Lower leg skin (tissue), 4 donors: Measurements from ENCODE around the gene CASS4. TPM values are rescaled to one million over a fixed set of nuclear protein-coding genes. Genes with fewer than 3 reads are reported as not detected.

Experiments
- DNase-seq, 2 donors: peaks; one replicate each; pipeline ENCODE4 v3.0.0-alpha.2; 2019; ENCODE audit warnings: low spot score in 2 of 2
- H3K4me3 ChIP-seq: fragments of 200-600 bp; sonication (generic); 2 replicates; pipeline ENCODE4 v1.5.1; 2017; ENCODE audit warnings: mild to moderate bottlenecking, low read depth; ENCODE audit not compliant: poor library complexity, severe bottlenecking
- POLR2A ChIP-seq, 2 donors: fragments of 450-650 bp; IDR thresholded peaks; one replicate each; pipeline ENCODE4 v1.6.1; 2016 to 2017; ENCODE audit warnings: antibody characterized with exemption in 2 of 2, mild to moderate bottlenecking in 1 of 2, moderate library complexity in 1 of 2
- WGBS, 2 donors: methylation state at CpG; one replicate each; pipeline ENCODE4 v1.1.5; 2018; 5-methylcytosine and 5-hydroxymethylcytosine counted together
- intact Hi-C: fragments of 100-400 bp; cut with DNase I; formaldehyde crosslinking; loops from one replicate; pipeline ENCODE4 v1.15.0; 2023; ENCODE audit warnings: low total_unique reads
- total RNA-seq, 4 donors: library from RNA; depleted of rRNA; stranded (reverse); fragments of >200 nt; gene quantifications; one replicate each; pipeline ENCODE4 v1.1.0, GENCODE V29; 2016
- TF ChIP-seq, protein P1 (sequence below), 3 donors: fragments of 450-650 bp; IDR thresholded peaks; one replicate each; pipeline ENCODE4 v1.5.1; 2016; ENCODE audit warnings: antibody characterized with exemption in 3 of 3, mild to moderate bottlenecking in 3 of 3, moderate library complexity in 2 of 3

CASS4 gene
- total RNA-seq, 4 donors from 2014 or later, result 0.61 to 2.9 (median 1.4) TPM

DNA sequence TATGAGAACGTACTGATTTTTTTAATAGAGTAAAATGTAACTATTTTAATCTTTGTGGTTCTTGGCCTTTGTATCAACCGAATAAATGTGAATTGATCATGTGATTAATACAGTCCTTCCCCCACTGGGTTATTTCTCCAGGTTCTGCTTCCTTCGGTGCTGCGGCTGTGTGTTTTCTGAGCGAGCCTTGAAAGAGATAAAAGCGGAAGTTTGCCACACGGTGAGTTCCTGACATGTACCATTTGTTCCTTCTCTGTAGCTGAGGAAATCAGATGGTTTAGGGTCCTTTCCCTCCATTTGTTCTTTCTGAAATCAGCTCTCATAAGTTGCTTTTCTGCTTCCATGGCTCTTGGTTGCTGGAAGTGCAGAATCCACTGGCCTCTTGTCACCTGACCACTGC, 71.9 kb downstream of the CASS4 start:
- H3K4me3 ChIP-seq, result no peak overlapping the region
- intact Hi-C loops, result no loop called here
- 83 to 85% methylated on average over 7 of the region's 7 CpGs for WGBS, 2 donors
- TF ChIP-seq, protein P1, sequence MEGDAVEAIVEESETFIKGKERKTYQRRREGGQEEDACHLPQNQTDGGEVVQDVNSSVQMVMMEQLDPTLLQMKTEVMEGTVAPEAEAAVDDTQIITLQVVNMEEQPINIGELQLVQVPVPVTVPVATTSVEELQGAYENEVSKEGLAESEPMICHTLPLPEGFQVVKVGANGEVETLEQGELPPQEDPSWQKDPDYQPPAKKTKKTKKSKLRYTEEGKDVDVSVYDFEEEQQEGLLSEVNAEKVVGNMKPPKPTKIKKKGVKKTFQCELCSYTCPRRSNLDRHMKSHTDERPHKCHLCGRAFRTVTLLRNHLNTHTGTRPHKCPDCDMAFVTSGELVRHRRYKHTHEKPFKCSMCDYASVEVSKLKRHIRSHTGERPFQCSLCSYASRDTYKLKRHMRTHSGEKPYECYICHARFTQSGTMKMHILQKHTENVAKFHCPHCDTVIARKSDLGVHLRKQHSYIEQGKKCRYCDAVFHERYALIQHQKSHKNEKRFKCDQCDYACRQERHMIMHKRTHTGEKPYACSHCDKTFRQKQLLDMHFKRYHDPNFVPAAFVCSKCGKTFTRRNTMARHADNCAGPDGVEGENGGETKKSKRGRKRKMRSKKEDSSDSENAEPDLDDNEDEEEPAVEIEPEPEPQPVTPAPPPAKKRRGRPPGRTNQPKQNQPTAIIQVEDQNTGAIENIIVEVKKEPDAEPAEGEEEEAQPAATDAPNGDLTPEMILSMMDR (IDR thresholded peaks at IDR 0.05), result no peak
- no peak for DNase-seq

DNA sequence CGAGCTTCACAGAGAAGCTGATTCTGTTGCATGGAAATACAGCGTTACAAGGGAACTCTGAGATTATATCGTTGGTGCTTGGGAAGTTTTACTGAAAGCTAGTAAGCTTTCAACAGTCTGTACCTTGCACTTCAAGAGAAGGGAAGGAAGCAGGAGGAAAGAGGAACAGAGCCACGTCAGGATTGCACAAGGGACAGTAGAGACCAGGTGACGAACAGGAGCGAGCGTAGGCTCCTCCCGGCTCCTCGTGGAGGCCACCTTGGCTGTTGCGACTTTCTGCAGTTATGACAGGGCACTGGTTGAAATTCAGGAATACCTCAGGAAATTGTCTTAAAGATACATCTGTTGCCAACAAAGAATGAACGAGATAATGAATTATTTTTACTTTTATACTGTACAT, 75.2 kb downstream of the CASS4 start:
- DNase-seq, result no peak
- TF ChIP-seq, protein P1 (IDR thresholded peaks at IDR 0.05), result no peak
- no peak for TF ChIP-seq POLR2A (IDR thresholded peaks at IDR 0.05)
- intact Hi-C loops, result no loop called here
- no peak overlapping the region for H3K4me3 ChIP-seq
- 83 to 85% methylated on average over 11 of the region's 11 CpGs for WGBS, 2 donors

DNA sequence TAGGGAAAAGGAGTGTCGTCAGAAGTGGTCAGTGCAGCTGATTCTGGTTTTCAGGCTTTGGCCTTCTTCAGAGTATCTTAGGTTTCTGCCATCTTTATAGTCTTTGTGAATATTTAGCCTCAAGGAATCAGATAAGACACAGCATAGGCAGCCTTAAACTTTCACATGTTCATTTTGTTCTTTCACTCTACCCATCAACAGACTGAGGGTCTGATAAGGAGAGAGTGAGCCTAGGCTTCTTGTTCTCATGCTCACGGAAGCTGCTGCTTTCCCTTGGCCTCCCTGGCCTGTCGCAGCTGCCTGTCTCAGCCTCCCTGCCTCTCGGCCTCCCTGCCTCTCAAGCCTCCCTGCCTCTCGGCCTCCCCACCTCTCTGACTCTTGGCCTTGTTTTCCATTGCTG, 76.5 kb downstream of the CASS4 start:
- no peak overlapping the region for H3K4me3 ChIP-seq
- no peak for DNase-seq
- WGBS, 2 donors, result 94 to 98% methylated on average over 5 of the region's 5 CpGs
- intact Hi-C loops, result no loop called here
- TF ChIP-seq, protein P1 (IDR thresholded peaks at IDR 0.05), result no peak
- TF ChIP-seq POLR2A (IDR thresholded peaks at IDR 0.05), result no peak

DNA sequence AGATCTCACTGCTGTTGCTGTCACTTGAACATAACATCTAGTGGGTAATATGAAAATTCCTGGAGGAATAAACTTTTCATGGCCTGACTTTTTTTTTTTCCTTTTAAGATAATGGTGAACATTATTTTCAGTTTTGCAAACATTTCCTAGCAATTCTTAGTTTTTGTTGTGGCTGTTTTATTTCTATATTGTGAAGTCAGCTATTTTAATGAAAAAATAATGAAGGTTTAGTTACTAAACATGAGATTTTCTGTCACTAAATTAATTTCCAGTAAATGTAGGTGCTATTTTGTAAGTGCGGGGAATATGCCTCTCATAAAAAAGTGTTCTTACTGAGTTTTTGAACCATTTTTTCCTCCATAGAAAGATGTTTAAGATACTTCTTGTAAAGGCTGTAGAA, 89.1 kb downstream of the CASS4 start:
- DNase-seq, result no peak
- no peak overlapping the region for H3K4me3 ChIP-seq
- no peak for TF ChIP-seq POLR2A (IDR thresholded peaks at IDR 0.05)
- TF ChIP-seq, protein P1 (IDR thresholded peaks at IDR 0.05), result no peak
- intact Hi-C loops, result no loop called here
- 97 to 98% methylated on average over 1 of the region's 1 CpG for WGBS, 2 donors

DNA sequence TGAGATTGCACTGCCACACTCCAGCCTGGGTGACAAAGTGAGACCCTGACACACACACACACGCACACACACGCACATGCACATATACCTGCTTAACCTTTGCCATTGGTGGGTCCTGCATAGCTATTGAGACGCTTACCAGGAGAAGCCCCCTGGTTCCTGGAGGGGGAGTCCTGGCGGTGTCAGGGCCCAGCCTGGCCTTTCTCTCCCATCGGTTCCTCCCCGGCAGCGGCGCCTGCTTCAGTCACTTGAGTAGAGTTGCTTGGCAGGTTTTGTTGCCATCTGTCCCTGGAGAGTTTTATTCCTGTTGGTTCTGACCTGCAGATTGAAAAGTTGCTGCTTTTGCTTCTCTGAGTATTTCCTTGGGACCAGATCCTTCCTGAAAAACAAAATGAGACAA, 91.9 kb downstream of the CASS4 start:
- TF ChIP-seq, protein P1 (IDR thresholded peaks at IDR 0.05), result no peak
- TF ChIP-seq POLR2A (IDR thresholded peaks at IDR 0.05), result no peak
- peak in 1 of 2 donors; percentile 15 for DNase-seq
- 92 to 100% methylated on average over 7 to 8 of the region's 8 CpGs for WGBS, 2 donors
- no peak overlapping the region for H3K4me3 ChIP-seq
- intact Hi-C loops, result no loop called here

DNA sequence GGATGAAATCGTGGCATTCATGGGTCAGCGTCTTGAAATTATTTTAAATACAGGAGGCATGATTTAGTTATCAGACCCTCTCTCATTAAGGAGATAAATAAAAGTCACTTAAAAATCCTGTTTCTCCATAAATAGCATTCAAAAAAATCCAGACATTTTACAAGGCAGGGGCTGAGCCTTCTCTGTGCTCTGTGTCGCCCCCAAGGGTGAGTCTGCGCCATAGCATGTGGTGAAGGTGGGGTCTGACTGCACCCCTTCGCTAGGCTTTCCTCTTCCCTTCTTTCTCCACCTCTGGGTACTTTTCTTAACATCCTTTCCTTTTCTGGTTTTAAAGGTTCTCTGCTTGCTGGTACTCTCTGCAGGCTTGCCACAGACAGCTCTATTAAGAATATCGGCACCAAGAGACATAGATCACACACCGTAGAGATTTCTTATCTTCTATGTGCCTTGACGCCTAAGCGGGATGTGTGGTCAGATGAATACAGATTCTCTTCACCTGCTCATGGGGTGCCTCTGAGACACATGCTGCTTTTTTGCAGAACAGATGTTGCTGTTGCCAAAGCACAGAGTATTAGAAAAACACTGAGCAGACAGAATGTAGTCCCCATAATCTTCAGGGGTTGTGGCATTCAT, 92.4 kb downstream of the CASS4 start:
- H3K4me3 ChIP-seq, result no peak overlapping the region
- 88 to 91% methylated on average over 9 of the region's 9 CpGs for WGBS, 2 donors
- intact Hi-C loops, result no loop called here

More for the DNA sequence above, 92.4 kb downstream of the CASS4 start:
- no peak for TF ChIP-seq POLR2A (IDR thresholded peaks at IDR 0.05)
- TF ChIP-seq, protein P1 (IDR thresholded peaks at IDR 0.05), result no peak
- DNase-seq, result peak in 1 of 2 donors; percentile 25
